GM04503 (cell line): ENCODE measurements around the gene SOHLH1.
"Not testable (repeated sequence)": the region's sequence is repeated elsewhere in the genome, so short reads cannot be mapped to it uniquely, and the experiment has no call there.

Experiments
- DNase-seq: peaks from one replicate; pipeline ENCODE4 v3.0.0-alpha.2; 2012; ENCODE audit warnings: low read depth

Gene SOHLH1

DNA sequence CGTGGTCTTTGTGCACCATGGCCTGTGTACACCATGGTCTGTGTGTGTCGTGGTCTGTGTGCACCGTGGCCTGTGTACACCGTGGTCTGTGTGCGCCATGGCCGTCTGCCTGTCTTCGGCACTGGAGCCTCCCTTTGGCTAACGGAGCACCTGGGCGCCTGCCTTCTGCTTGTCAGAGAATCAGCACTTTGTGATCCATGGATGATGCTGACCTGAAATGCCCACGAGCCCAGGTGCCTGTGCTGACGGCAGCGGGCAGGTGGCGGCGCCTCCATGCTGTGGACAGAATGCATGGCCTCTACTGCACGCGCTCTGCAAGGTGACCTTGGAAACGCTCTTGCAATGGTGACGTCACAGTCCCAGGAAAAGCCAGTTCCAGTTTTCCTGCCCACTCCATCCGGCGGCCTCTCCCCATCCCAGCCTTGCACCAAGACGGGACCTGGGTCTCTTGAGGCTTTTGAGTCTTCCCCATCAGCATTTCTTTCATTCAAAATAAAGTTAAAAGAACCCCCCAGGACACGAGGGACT, 21.6 kb downstream of the SOHLH1 start:
- DNase-seq, result no peak

- no peak for DNase-seq
Measured at GRCh38 chr9:135676891-135677290, 22.4 kb downstream of the SOHLH1 start.

DNA sequence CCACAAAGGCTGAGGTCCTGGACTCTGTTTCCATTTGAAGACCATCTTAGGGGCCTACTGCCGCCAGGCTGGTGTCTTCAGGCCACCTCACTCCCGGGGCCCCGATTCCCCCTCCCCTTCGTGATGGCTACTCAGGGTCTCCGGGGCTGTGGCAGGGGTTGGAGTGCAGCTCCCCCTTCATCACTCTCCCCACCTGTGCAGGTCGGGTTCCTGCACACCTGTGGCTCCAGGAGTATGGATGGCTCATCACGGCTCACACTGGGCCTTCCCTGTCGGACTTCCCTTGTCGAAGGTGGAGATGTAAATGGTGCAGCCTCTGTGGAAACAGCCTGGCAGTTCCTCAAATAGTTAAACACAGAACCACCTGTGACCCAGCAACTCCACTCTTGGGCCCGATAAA, 24.3 kb downstream of the SOHLH1 start:
- DNase-seq, result no peak

- DNase-seq, result no peak
Measured at GRCh38 chr9:135673941-135674340, 25.3 kb downstream of the SOHLH1 start.

- DNase-seq, result not testable (repeated sequence)
Measured at GRCh38 chr9:135672786-135673185, 26.5 kb downstream of the SOHLH1 start.

- no peak for DNase-seq
Measured at GRCh38 chr9:135671591-135672041, 27.7 kb downstream of the SOHLH1 start.

DNA sequence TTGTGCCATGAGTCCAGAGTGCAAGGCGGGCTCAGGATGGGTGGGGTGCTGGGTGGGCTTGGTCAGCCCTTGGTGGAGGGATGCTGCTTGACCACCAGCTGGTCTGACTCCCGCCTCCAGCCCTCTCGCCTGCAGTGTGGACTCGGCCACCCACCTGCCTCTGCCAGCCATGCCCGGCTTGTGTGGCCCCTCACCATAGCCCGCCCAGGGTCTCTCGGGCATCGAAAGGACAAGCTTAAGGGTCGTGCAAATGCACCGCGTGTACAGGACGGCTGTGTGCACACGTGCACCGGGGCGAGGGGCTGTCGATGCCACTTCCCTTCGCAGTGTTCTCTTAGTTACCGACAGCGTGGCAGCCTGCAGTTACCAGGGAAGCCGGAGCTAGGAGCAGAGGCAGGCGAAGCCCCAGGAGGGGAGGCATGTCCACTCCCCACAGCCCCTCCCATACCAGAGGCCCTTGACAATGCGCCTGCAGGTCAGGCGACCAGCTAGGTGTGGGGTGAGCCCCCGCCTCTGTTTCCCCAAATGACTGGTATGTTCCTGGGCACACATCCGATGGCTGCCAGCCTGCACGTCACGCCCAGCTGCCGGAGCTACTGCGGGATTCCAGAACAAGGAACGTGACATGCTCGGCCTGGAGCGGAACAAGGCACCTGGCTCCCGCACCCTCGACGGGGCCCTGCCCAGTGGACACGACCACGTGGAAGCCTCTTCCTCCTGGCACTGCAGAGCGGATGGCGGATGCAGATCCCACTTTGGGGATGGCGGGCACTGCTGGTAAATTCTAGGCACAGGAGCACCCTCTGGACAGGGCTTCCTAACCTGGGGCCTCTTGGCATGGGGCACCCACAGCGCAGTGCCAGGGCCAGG, 28.3 kb downstream of the SOHLH1 start:
- no peak for DNase-seq

DNA sequence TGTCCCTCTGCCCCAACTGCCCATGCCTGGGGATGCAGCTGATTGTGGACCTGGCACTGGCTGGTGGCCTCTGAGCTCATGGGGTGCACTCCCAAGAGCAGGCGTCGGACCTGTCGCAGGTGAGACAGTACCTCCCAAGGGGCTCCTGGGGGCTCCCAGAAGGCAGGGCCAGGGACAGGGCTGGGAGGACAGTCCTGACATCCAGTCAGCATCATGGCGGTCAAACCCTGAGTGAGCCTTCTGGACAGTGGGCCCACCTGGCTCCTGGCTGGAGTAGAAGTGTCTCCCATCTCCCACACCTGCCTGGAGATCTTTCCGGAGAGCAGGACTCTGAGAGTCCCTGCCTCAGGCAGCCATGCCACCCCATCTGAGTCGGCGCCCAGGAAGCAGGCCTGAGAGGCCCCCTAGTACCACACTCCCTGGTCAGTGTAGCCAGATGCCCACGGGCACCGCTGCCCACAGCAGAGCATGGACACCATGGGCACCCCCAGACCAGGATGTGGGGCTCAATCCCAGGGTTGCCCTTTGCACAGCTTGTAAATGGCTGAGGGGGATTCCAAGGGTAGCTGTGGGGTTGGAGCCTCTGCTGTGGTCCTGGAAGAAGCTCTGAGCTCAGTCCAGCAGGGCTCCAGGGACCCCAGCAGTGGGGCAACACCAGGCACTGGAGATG, 29.5 kb downstream of the SOHLH1 start:
- DNase-seq, result no peak

GRCh38 chr9:135669018-135669417, 30.3 kb downstream of the SOHLH1 start:
- DNase-seq, result not testable (repeated sequence)

DNA sequence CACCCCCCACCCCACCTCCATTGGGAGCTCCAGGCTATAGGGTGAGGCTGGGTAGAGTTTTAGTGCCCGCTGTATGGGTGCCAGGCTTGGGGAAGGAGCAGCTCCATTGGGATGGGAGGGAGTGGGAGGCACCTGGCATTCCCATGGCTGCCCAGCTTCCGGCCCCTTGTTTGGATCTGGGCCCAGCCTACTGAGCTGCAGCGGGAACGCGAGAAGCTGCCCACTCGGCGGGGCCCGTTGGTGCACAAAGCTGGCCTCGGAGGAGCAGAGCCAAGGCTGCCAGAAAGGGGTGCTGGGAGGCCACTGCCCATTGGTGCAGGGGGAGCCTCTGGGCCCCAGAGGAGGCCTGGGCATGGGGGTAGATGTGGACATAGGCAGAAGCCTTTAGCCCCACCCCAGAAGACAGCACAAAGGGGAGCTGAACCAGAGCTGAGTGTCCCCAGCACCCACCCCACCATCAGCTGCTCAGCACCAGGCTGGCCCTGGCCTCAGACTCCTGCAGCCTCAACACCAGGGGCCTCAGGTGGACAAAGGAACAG, 31.7 kb downstream of the SOHLH1 start:
- no peak for DNase-seq

DNA sequence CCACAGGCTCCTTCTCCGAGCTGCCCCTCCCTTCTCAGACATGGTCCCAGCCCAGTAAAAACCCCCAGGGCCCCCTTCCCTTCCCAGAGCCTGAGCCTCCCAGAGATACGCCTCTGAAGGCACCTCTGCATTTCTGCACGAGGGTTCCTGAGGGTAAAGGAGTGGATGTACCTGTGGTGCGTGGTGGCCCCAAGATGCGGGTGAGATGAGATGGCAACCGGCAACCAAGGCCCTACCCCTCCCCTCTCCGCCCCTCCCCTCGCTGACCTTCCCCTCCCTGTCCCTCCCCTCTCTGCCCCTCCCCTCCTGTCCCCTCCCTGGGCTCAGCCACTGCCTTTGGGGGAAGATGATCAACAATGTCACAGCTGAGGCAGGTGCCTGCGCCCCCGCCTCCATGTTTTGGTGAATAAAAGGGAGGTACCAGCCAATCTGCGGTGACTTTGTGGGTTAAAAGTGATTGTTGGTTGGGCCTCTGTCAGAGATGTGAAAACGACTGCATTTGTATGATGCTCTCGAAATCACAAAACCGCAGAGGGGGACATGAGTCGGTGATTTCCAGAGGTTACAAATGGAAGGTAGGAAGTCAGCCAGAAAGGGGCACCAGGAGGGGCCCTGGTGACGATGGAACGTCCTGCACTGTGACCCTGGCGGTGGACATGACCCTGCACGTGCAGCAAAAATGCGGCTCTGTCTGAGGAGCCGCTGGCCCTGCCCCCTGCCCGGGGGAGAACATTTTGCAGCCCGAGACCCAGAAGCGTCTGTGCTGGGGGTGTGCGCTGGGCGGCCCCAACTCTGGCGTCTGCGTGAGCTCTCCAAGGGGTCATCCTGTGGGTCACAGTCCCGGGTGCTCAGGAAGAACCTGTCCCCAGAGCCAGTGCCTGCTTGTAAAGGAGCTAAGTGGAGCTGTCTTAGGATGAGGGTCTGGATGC, 32.5 kb downstream of the SOHLH1 start:
- no peak for DNase-seq

DNA sequence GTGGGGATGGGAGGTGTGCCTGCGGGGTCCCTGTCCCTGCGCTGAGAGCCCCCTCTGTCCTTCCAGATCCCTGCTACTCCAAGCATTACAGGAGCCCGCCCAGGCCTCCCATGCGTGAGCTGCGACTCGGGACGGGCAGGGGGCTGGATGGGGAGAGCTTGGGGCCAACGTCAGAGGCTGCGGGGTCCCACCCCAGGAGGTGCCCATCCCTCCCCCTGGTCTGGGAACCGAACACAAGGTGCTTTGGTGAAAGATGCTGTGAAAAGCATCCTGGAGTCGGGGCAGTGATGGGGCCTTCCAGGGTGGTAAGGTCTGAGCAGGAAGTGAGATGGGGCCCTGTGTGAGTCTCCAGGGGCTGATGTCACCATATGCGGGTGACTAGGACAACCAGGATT, 33.5 kb downstream of the SOHLH1 start:
- no peak for DNase-seq

GRCh38 chr9:135664801-135665794, 34.2 kb downstream of the SOHLH1 start:
- no peak for DNase-seq

- no peak for DNase-seq
Measured at GRCh38 chr9:135664266-135664665, 35.0 kb downstream of the SOHLH1 start.

- DNase-seq, result no peak
Measured at GRCh38 chr9:135663857-135664256, 35.4 kb downstream of the SOHLH1 start.

- DNase-seq, result no peak
Measured at GRCh38 chr9:135663451-135663770, 35.9 kb downstream of the SOHLH1 start.

DNA sequence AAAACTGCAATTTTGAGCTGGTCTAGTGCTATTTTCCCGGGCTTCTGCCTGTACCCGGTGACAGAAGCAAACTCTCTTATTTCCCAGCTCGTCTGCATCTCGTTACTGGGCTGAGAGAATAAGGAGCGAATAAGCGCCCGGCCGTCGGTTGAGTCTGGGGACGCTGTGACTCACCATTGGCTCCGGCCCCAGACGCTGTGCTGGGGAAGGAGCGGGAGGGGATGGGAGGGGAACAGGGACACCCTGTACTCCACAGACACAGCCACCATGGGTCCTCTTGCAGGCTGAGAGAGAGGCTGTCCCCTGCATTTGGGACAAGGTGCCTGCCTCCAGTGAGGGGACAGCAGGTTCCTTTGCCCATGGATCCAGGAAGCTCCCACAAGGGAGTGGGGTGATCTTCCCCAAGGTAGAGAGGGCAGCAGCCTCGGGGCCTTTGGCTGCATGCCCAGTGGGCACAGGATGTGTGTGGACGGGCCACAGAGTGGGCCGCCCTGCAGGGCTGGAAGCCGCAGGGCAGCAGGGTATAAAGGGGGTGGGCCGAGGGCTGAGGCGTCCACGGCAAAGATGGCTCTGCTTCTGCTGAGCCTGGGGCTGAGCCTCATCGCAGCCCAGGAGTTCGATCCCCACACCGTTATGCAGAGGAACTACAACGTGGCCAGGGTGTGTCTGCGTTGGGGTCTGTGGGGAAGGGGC, 36.4 kb downstream of the SOHLH1 start, which contains the start of gene LCN9:
Gene LCN9, plus strand, starts transcription at position 552 of the 693 bp plus-strand sequence. Its CDS starts 13 bp downstream, at position 565.
- no peak for DNase-seq

- no peak for DNase-seq
Measured at GRCh38 chr9:135661816-135662560, 37.3 kb downstream of the SOHLH1 start.

- DNase-seq, result no peak
Measured at GRCh38 chr9:135660407-135660806, 38.9 kb downstream of the SOHLH1 start.
